ENCODE measurements around the gene ADGRD1. TPM values are rescaled to one million over a fixed set of nuclear protein-coding genes. Genes with fewer than 3 reads are reported as not detected.

ADGRD1 gene
- total RNA-seq, 1 donor from 2014 or later: 0.17 TPM

DNA sequence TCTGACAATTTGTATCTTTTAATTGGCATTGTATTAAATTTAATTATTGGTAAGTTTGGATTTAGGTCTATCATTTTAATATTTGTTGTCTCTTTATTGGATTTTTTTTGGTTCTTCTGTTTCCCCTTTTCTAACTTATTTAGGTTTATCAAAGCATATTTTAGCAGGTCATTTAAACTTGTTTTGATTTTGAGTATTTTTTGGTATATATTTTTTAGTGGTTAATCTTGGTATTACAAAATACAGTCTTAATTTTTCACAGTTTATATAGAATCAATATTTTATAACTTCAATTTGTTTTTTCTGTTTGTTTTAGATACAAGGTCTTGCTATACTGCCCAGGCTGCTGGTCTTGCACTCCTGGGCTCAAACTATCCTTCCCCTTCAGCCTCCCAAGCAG lies 15.5 kb upstream of the ADGRD1 start:
- no peak for DNase-seq

DNA sequence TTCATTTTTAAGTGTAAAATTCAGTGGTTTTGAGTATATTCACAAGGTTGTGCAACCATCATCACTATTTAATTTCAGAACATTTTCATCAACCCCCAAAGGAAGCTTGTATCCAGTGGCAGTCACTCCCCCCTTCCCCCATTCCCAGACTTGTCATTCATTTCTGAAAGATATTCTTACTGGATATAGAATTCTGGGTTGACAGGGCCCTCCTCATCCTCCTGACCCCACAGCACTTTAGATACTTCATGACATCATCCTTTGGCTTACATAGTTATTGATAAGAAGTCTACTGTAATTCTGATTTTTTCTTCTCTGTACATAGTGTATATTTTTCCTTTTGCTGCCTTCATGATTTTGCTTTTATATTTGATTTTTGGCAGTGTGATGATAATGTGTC lies 8.8 kb upstream of the ADGRD1 start:
- DNase-seq: no peak

DNA sequence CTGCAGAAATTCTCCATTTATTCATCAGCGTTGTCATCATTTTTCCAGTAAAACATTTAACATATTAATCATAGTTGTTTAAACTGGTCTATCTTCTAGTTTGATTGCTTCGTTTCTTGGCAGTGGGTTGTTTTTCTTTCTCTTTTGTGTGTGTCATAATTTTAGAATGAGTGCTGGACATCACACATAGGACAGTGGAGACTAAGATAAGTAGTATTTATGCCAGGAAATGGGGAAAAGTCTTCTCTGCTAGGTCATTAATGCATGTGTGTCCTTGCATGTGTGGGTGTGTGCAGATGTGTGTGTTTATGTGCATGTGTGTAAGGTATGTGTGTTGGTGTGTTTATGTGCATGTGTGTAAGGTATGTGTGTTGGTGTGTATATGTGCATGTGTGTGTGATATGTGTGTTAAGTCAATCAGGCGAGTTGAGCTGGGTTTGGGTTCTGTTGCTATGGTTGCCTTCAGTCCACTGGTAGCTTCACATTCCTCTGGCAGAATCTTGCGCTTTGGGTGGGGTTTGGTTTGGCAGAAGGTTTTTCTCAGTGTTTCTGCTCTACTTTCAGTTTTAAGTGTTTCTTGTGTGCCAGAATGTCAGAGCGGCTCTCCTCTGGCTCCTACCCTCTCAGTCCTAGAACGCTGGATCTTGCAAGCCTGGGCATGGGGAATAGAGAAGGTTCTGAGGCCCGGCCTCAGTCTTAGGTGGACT lies 7.8 kb upstream of the ADGRD1 start:
- no peak for DNase-seq

DNA sequence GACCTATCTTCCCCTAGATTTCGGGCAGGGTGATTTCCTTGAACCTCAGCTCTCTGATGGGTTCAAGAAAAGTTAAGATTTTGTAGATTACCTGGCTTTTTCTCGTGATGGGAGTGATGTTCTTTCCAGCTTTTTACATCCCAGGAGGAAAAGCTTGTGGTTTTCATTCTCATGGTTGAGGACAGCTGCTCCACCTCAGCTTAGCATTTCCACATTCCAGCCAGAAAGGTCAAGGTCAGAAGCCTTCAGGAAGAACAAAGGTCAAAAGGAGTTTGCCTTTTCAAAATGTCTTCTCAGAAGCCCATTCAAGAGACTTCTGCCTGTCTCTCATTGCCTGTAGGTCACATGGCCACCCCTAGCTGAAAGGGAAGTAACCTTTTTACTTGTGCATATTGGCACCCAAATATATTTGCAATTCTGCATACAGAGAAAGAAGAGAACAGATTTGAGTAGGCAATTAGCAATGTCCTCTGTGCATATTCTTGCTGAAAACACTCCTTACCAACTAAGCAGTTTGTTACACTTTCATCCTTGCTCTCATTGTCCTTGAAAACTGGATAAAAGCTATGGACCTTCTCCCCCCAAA lies 6.6 kb upstream of the ADGRD1 start:
- no peak for DNase-seq

DNA sequence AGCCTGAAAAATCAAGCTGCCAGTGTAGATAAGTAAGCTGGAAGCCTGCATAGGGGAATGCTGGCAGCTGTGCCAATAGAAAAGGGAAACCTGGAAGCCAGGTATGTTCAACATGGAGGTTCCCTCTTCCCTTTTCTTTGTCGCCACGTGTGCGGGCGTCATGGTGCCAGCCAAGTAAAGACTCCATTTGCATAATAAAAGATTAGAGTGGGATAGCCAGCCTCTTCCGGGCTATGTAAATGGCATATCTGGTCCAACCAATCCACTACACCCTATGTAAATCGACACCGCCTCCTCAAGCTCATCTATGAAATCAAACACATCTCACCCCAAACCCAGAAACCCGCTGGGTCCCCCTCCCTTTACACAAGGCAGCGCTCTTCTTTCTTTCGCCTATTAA lies 5.6 kb upstream of the ADGRD1 start:
- DNase-seq: no peak

DNA sequence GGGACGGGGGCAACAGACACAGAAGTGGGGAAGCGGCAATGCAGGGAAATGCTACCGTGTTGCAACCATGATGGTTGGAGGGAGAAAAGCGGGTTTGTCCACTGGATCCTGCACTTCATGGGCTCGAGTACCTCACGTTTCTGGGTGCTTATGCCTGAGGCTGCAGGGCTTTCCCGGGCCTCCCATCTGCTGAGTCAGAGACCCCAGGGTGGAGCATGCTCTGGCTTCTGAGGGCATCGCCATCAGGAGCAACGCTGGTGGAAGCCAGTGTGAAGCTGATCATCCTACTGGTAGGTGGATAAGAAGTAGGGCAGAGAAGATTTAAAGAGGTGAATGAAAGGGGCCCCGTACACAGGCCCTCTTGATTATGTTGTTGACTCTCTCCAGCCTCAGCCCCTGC lies 5.0 kb upstream of the ADGRD1 start:
- DNase-seq: no peak

DNA sequence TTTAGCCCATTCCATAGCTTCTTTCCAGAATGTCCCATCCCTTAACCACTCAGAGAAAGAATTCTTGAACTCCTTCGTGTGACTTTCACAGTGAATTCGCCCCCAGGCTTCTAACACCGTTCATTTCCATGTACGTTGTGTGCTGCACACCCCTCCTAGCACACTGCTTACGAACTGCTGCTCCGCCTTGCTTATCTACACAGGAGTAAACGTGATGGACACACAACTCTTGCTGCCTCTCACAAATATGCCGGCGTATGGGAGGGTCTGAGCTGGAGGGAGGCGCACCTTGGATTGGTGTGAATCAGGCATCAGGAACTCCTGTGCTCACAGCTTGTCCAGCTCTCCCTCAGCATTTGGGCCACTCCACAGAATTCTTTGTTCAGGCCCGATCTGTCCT lies 3.9 kb upstream of the ADGRD1 start:
- no peak for DNase-seq

DNA sequence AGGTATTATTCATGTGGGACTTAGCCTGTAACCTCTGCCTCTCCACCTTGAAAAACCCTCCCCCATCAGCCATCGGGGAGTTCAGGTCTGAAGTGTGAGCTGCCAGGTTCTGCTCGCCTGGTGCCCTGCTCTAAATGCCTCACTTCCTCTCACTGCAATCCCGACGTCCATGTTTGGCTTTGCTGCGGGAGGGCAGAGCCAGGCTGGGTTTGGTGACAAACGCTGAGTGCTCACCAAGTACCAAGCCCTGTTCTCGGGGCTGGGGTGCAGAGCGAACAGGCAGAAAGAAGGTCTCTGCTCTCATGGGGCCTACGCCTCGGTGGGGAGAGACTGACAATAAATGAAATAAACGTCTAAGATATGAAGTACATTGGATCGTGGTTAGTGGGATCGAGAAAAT lies 2.1 kb upstream of the ADGRD1 start:
- DNase-seq: no peak

DNA sequence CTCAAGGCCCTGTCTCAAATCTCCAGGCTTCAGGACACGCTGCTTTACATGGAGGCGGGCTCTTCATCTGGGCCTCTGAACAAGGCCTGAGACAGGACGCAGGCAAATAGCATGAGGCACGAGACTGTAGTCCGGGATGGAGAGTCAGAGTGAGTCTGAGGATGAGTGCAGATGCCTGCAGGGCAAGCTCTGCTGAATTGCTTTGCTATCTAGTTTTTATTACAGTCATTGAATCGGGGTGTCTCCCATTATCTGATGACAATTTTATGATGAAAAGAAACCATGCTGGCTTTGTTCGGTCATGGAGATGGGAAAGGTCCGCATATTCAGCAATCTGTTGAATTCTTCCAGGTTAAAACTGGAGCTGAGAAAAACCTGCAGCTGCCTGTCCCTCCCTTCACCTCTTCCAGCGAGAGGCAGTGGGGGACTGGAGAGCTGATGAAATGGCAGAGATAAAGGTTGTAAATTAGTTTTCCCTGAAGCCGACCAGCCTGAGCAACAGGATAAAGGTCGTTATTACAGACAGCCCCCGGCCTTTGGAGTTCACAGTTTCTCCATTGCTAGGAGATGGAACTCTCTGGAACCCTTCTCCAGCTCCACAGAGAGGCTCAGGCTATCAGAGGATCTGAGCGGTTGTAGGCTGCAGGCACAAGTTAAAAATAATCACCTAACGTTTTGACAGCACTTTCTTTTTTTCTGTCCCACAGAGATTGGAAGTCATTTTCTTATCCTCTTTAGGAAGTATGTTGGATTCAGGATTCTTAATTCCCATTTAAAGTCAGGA lies 1.3 kb upstream of the ADGRD1 start:
- no peak for DNase-seq

DNA sequence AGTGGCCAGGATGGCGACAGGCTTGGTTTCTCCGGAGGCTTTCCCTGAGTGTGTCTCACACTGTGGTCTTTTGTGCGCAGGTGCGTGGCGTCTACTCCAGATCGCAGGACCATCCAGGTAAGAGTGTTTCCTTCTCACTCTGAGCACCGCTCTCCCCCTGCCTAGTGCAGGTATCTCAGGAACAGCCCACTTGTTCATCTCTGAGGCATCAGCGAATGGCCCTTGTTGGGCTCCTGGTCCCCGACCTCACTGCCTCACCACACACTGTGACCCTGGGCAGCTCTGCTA lies 781 bp downstream of the ADGRD1 start:
- no peak for DNase-seq

DNA sequence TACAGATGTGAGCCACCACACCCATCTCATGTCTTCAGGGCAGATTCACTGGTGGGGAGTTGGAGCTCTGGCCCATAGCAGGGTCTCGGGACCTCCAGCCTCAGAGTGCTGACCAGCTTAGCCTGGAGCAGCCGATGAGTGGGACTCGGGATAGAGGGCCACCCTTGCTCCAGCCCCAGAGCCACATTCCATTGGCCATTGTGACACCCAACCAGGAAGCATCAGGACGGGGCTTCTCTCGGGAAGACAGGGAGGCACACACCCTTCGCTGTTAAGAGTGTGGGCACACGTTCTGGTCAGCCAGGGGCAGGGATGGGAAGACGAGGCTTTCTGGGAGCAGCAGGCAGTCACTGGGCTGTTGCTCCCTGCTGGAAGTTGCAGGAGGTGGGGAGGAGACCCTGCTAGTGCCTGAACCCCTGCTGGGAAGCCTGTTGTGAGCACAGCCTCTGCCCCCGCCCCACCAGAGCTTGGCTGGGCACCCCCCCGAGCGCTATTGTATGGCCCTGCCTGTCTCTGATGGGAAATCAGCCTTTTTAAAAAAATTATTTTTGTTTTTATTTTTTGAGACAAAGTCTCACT lies 1.6 kb downstream of the ADGRD1 start:
- no peak for DNase-seq

DNA sequence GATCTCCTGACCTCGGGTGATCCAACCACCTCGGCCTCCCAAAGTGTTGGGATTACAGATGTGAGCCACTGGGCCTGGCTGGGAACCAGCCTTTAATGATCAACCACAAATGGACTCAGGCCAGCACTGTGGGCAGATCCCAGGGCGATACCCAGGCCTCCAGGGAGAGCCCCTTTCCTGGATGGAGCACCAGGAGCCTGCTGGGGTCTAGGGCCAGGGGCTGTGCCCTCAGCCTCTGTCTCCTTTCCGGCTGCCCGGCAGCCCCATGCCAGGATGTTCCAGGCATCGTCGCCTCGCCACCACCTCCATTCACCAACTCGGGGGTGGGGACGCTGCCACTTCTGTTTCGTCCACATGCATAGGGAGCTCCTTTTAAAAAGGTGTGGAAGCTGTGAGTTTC lies 2.3 kb downstream of the ADGRD1 start:
- DNase-seq: no peak

DNA sequence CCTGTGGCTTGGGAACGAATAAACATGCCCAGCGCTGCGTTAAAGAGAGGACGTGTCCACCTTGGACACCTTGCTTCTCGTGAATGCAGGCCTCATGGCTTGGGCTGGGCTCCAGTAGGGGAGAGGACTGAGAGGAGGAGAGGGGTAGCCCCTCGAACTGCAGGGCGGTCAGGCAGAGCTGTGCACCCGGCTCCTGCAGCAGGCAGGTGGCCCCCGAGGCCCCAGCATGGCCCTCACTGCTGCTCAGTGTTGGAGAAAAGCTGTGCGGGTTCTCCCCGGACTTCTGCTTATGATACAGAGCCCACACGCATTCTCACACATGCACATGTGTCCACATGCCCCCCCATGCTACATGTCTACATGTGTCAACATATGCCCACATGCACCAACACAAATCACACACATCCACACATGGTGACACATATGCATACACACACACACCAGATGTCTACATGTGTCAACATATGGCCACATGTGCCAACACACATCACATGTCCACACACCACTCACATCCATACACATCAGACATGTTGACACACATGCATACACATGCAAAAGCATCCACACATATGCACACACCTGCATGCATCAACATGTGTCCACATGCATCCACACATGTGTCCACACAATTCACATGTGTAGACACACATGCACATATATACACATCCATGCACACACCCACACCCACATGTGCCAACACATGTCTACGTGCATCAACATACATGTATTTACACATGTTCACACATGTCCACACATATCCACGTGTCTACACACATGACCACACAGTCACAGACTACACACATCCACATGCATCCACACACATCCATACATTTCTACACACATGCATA lies 3.0 kb downstream of the ADGRD1 start:
- no peak for DNase-seq

DNA sequence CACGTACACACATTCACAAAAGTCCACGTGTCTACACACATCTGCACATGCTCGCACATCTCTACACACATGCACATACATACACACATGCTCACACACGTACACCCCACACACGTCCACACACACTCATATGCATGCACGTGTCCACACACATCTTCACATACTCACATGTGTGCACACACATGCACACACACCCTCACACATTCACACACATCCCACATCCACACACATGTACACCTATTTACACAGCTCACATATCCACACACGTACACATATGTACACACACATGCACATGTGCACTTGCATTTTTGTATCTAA lies 3.6 kb downstream of the ADGRD1 start:
- no peak for DNase-seq

DNA sequence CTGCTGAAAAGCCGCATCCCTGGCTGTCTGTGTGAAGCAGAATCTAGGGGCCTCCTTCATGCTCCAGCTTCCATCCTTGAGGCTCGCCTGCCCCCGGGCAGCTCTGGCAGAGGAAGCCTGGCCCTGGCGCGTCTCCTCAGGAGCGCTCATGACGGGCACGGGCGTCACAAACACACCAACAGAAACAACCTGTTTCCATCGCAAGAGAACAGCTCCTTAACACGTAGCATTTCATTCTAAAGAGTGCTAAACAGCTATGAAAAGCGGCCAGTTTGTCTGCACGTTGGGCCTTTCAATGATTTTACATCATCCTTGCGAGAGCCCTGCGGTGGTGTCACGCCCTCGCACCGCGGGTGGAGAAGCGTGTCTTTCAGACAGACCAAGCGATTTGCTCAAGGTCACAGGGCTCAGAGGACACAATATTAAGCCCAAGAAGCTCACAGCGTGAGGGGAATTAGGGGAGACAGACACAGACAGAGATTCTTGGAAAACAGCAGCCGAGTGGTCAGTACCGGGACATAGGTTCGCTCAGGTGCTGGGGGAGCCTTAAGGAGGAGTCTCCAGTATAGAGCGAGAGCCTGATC lies 4.9 kb downstream of the ADGRD1 start:
- no peak for DNase-seq

DNA sequence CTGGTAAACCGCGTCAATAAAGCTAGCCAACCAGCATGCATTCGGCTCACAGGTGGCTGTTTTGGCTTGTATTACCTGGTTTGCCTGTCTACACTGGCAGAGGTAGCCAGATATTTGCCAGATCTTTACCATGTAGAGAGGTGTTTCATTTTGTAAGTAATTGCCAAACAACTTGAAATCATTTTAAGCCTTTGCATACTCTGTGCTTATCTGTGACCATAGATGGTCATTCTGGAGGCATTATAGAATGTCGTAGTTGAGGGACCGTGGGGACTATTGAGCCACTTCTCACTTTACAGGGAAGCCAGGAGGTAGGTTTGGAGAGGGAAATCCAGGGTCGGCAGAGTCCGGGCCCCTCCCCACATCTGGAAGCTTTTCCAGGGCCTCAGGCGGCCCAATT lies 5.9 kb downstream of the ADGRD1 start:
- no peak for DNase-seq

DNA sequence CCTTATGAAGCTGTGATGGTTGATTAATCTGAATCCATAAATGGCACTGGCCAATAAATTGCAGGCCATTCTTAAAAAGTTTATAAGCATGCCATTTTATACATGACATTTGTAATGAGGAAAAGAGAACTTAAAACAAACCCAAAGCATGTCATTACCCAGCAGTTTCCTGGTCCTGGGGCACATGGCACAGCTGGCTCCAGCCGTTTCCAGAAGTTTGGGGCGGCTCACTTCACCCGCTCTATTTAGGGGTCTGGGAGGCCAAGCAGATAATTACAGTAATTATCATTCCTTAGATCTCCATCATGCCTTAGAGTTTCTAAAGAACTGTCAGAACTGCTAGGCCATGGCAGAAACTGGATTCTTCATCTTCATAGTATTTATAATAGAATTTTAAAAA lies 6.4 kb downstream of the ADGRD1 start:
- no peak for DNase-seq

DNA sequence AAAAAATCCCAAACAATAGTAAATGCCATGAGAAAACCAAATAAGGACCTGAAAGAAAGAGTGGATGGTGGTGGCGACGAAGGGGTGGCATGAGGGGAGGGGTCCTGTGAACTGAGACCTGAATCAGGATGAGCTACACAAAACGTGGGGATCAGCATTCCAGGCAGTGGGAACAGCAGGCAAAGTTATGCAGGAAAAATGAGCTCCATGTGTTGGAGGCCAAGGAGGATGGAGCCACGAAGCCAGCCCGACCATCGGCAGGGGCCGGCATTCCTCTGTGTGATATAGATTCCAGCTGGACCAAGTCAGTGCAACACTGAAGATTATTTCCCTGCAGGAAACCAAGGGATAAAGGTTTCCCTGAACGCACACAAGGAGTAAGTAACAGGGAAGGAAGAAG lies 7.1 kb downstream of the ADGRD1 start:
- no peak for DNase-seq

DNA sequence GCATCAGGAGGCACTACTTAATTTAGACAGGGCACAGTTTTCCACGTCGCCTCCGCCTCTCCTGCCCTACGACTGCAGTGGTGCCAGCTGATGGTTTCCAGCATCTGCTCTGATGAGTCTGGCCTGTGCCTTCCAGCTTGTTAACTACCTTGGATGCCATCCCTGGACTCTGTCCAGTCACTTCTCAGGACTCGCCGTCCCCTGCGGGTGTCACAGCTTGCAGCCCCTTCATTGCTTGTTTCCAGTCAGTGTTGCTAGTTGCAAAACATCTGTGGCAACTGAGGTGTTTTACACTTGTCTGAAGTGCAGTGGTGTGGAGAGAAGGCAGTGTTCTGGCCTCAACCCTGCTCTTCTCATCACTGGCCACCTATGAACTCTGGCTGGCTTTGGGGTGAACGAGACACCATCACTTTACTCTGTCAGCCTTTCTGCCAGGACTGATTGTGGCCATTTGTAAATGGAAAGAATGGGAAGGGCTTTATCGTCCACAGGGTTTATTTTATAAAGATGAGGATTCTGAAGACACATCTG lies 8.3 kb downstream of the ADGRD1 start:
- DNase-seq: no peak

DNA sequence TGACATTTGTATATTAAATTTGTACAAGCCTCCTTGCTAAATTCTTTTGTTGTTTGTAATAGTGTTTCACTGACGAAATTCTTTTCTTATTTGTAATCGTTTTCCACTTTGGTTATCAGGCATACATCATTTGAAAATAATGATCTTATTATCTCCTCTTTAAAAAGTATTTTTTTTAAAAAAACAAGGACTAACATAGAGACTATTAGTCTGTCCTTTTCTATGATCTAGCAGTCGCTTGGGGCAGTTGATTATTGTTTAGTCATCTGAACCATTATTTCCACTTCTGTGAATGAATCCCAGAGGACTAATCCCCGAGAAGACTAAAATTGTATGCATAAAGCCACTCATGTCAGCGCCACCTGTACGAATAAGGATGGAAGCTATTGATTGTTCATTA lies 11.5 kb downstream of the ADGRD1 start:
- no peak for DNase-seq

DNA sequence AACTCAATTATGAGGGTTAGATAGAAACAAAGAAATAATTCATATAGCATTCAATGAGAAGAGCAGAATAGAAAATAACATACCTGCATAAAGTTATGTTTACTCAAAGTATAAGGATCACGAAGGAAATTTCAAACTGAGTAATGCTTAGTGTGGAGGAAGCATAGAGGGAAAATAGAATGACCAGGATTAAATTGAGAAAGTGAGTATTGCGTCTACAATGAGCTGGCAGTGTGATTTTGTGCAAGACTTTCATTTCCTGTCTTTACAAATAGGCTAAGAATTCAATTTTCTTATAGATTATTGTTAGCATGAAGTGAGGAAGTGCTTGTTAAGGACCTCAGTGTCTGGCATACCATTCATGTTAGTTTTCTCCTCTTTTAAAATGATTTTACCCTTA lies 12.0 kb downstream of the ADGRD1 start:
- DNase-seq: no peak

DNA sequence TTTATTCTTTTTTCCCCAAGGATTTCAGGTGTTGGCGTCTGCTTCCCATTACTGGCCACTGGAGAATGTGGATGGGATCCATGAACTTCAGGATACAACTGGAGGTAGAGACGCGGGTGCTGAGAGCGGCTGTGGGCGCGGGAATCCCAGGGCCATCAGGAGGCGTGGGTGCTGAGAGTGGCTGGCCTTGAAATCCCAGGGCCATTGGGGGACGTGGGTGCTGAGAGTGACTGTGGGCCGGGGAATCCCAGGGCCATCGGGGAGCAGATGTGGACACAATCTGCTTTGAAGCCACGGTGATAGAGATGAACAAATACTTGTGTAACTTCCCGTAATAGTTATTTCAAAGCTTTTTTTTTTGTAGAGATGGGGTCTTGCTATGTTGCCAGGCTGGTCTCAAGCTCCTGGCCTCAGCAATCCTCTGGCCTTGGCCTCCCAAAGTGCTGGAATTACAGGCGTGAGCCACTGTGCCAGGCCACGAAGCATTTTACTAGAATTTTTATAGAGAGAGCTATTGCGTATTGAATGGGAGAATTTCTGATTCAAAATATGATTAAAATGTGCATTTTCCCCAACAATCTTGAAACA lies 12.8 kb downstream of the ADGRD1 start:
- DNase-seq: no peak
